Measurements from ENCODE around the gene ATG5. TPM values are rescaled to one million over a fixed set of nuclear protein-coding genes. Genes with fewer than 3 reads are reported as not detected.
"Not testable (repeated sequence)": the region's sequence is repeated elsewhere in the genome, so short reads cannot be mapped to it uniquely, and the experiment has no call there.

The ATG5 gene
- polyA plus RNA-seq, 4 donors = 24.1 to 36.4 (median 33.5) TPM

- Histone ChIP-seq H3K36me3 (ENCODE audit: control insufficient read depth in 3 of 3, insufficient read depth in 2 of 3, low read depth in 1 of 3, low read length in 3 of 3) (peaks cover 0 to 2% (median 1%) of the 10 kb centered on the region in 3 donors), H3K4me3 (ENCODE audit: low read depth in 1 of 3, low read length in 3 of 3) (no peak overlapping the region), H3K4me1 (ENCODE audit: control insufficient read depth in 3 of 3, insufficient read depth in 2 of 3, low read depth in 1 of 3, low read length in 2 of 3) (no peaks in the 10 kb centered on the region), H3K27me3 (ENCODE audit: control insufficient read depth in 3 of 3, insufficient read depth in 3 of 3, low read length in 3 of 3) (no peaks in the 10 kb centered on the region), H3K9me3 (ENCODE audit: control insufficient read depth in 2 of 2, insufficient read depth in 1 of 2, low read depth in 1 of 2, low read length in 1 of 2) (no peaks in the 10 kb centered on the region), H3K27ac (ENCODE audit: low read depth in 1 of 3, low read length in 2 of 3) (no peak overlapping the region)
- DNase-seq (no peak), FAIRE-seq (no peak)
Measured at GRCh38 chr6:106241498-106241897, 84.1 kb downstream of the ATG5 start.

GRCh38 chr6:106237286-106237685, 88.3 kb downstream of the ATG5 start:
- Histone ChIP-seq H3K36me3 (ENCODE audit: control insufficient read depth in 3 of 3, insufficient read depth in 2 of 3, low read depth in 1 of 3, low read length in 3 of 3) (peaks cover 0 to 8% (median 0%) of the 10 kb centered on the region in 3 donors), H3K4me1 (ENCODE audit: control insufficient read depth in 3 of 3, insufficient read depth in 2 of 3, low read depth in 1 of 3, low read length in 2 of 3) (no peaks in the 10 kb centered on the region), H3K27me3 (ENCODE audit: control insufficient read depth in 3 of 3, insufficient read depth in 3 of 3, low read length in 3 of 3) (no peaks in the 10 kb centered on the region), H3K4me3 (ENCODE audit: low read depth in 1 of 3, low read length in 3 of 3) (no peak overlapping the region), H3K9me3 (ENCODE audit: control insufficient read depth in 2 of 2, insufficient read depth in 1 of 2, low read depth in 1 of 2, low read length in 1 of 2) (peaks cover 0 to 13% of the 10 kb centered on the region in 2 donors), H3K27ac (ENCODE audit: low read depth in 1 of 3, low read length in 2 of 3) (no peak overlapping the region)
- DNase-seq (no peak), FAIRE-seq (no peak)
- WGBS, 3 donors = 88 to 92% (median 89%) methylated on average over 1 of the region's 1 CpG

DNA sequence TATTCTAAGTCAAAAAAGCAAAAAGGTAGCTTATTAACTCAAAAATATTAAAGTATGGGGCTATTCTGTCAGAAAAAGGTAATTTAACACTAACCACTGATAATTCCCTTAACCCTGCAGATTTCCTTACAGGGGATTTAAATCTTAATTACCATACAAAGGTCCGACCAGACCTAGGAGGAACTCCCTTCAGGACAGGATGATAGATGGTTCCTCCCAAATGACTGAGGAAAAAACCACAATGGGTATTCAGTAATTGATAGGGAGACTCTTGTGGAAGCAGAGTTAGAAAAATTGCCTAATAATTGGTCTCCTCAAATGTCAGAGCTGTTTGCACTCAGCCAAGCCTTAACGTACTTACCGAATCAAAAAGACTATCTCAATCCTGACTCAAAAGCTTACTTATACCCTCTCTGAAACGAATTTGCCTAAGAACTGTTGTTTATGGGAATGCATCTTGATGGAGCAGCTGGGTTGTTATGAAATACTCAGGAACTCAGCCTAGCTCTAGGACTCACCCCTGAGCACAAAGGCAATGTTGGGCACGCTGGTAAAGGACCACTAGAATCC, 95.6 kb downstream of the ATG5 start:
- peaks cover 0 to 13% of the 10 kb centered on the region in 2 donors for H3K9me3 ChIP-seq (ENCODE audit: control insufficient read depth in 2 of 2, insufficient read depth in 1 of 2, low read depth in 1 of 2, low read length in 1 of 2)
- H3K27me3 ChIP-seq (ENCODE audit: control insufficient read depth in 3 of 3, insufficient read depth in 3 of 3, low read length in 3 of 3); DNase-seq; H3K4me1 ChIP-seq (ENCODE audit: control insufficient read depth in 3 of 3, insufficient read depth in 2 of 3, low read depth in 1 of 3, low read length in 2 of 3); H3K27ac ChIP-seq (ENCODE audit: low read depth in 1 of 3, low read length in 2 of 3); H3K4me3 ChIP-seq (ENCODE audit: low read depth in 1 of 3, low read length in 3 of 3); FAIRE-seq; H3K36me3 ChIP-seq (ENCODE audit: control insufficient read depth in 3 of 3, insufficient read depth in 2 of 3, low read depth in 1 of 3, low read length in 3 of 3): not testable (repeated sequence)
- 88 to 92% (median 92%) methylated on average over 5 of the region's 5 CpGs for WGBS, 3 donors

DNA sequence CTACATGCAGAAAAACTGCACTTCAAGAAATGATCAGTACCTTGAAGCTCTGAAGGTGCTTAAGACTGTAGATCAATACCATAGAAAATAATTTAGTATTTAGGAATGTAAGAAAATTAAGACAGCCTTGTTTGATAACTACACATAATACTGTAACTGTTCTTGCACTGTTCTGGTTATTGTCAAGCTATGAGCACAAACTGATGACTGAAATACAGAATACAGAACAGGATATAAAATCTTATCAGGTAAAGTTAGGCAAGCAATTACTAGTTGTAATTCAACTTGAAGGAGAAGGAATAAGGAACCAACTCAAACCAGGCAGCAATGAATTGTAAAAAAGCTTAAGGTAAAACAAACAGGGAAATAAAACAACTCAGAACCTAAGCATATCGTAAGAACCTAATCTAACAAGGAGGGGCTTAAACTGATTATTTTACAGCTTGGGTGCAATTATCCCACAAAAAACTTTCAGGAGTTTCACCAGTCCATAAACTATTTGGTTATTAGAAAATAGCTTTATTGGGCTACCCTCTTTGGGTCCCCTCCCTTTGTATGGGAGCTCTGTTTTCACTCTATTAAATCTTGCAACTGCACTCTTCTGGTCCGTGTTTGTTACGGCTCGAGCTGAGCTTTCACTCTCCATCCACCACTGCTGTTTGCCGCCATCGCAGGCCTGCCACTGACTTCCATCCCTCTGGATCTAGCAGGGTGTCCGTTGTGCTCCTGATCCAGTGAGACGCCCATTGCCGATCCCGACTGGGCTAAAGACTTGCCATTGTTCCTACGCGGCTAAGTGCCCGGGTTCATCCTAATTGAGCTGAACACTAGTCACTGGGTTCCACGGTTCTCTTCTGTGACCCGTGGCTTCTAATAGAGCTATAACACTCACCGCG, 97.7 kb downstream of the ATG5 start:
- WGBS, 3 donors = 74 to 87% (median 84%) methylated on average over 17 of the region's 17 CpGs

GRCh38 chr6:106226676-106227075, 98.9 kb downstream of the ATG5 start:
- H3K27ac ChIP-seq (ENCODE audit: low read depth in 1 of 3, low read length in 2 of 3) = no peak overlapping the region
- no peak for FAIRE-seq
- no peaks in the 10 kb centered on the region for H3K27me3 ChIP-seq (ENCODE audit: control insufficient read depth in 3 of 3, insufficient read depth in 3 of 3, low read length in 3 of 3)

More for the DNA sequence above, 97.7 kb downstream of the ATG5 start:
- peaks cover 0 to 10% of the 10 kb centered on the region in 2 donors for H3K9me3 ChIP-seq (ENCODE audit: control insufficient read depth in 2 of 2, insufficient read depth in 1 of 2, low read depth in 1 of 2, low read length in 1 of 2)
- no peaks in the 10 kb centered on the region for H3K27me3 ChIP-seq (ENCODE audit: control insufficient read depth in 3 of 3, insufficient read depth in 3 of 3, low read length in 3 of 3)
- peak; percentile 21 to 35 for DNase-seq
- no peak overlapping the region for H3K4me3 ChIP-seq (ENCODE audit: low read depth in 1 of 3, low read length in 3 of 3)
- no peak for FAIRE-seq
- no peak overlapping the region for H3K27ac ChIP-seq (ENCODE audit: low read depth in 1 of 3, low read length in 2 of 3)
- peaks cover 0 to 4% (median 0%) of the 10 kb centered on the region in 3 donors for H3K4me1 ChIP-seq (ENCODE audit: control insufficient read depth in 3 of 3, insufficient read depth in 2 of 3, low read depth in 1 of 3, low read length in 2 of 3)
- H3K36me3 ChIP-seq (ENCODE audit: control insufficient read depth in 3 of 3, insufficient read depth in 2 of 3, low read depth in 1 of 3, low read length in 3 of 3) = peaks cover 0 to 8% (median 0%) of the 10 kb centered on the region in 3 donors

GRCh38 chr6:106225581-106225980, 100.0 kb downstream of the ATG5 start:
- DNase-seq (no peak), FAIRE-seq (no peak)
- H3K4me3 ChIP-seq (ENCODE audit: low read depth in 1 of 3, low read length in 3 of 3) = no peak overlapping the region
- peaks cover 0 to 10% of the 10 kb centered on the region in 2 donors for H3K9me3 ChIP-seq (ENCODE audit: control insufficient read depth in 2 of 2, insufficient read depth in 1 of 2, low read depth in 1 of 2, low read length in 1 of 2)
- H3K36me3 ChIP-seq (ENCODE audit: control insufficient read depth in 3 of 3, insufficient read depth in 2 of 3, low read depth in 1 of 3, low read length in 3 of 3) = peaks cover 0 to 6% (median 0%) of the 10 kb centered on the region in 3 donors
- H3K27me3 ChIP-seq (ENCODE audit: control insufficient read depth in 3 of 3, insufficient read depth in 3 of 3, low read length in 3 of 3) = no peaks in the 10 kb centered on the region
- no peak overlapping the region for H3K27ac ChIP-seq (ENCODE audit: low read depth in 1 of 3, low read length in 2 of 3)
- H3K4me1 ChIP-seq (ENCODE audit: control insufficient read depth in 3 of 3, insufficient read depth in 2 of 3, low read depth in 1 of 3, low read length in 2 of 3) = peaks cover 0 to 4% (median 0%) of the 10 kb centered on the region in 3 donors

More at GRCh38 chr6:106226676-106227075, 98.9 kb downstream of the ATG5 start:
- Histone ChIP-seq H3K9me3 (ENCODE audit: control insufficient read depth in 2 of 2, insufficient read depth in 1 of 2, low read depth in 1 of 2, low read length in 1 of 2) (peaks cover 0 to 10% of the 10 kb centered on the region in 2 donors), H3K4me1 (ENCODE audit: control insufficient read depth in 3 of 3, insufficient read depth in 2 of 3, low read depth in 1 of 3, low read length in 2 of 3) (peaks cover 0 to 4% (median 0%) of the 10 kb centered on the region in 3 donors), H3K36me3 (ENCODE audit: control insufficient read depth in 3 of 3, insufficient read depth in 2 of 3, low read depth in 1 of 3, low read length in 3 of 3) (peaks cover 0 to 8% (median 0%) of the 10 kb centered on the region in 3 donors), H3K4me3 (ENCODE audit: low read depth in 1 of 3, low read length in 3 of 3) (no peak overlapping the region)
- 85 to 100% (median 92%) methylated on average over 2 of the region's 2 CpGs for WGBS, 3 donors
- DNase-seq = no peak

- peaks cover 0 to 3% (median 0%) of the 10 kb centered on the region in 3 donors for H3K36me3 ChIP-seq (ENCODE audit: control insufficient read depth in 3 of 3, insufficient read depth in 2 of 3, low read depth in 1 of 3, low read length in 3 of 3)
- FAIRE-seq (no peak), DNase-seq (peak; percentile 72 to 82)
- peaks cover 0 to 4% (median 0%) of the 10 kb centered on the region in 3 donors for H3K4me1 ChIP-seq (ENCODE audit: control insufficient read depth in 3 of 3, insufficient read depth in 2 of 3, low read depth in 1 of 3, low read length in 2 of 3)
- no peaks in the 10 kb centered on the region for H3K27me3 ChIP-seq (ENCODE audit: control insufficient read depth in 3 of 3, insufficient read depth in 3 of 3, low read length in 3 of 3)
- H3K9me3 ChIP-seq (ENCODE audit: control insufficient read depth in 2 of 2, insufficient read depth in 1 of 2, low read depth in 1 of 2, low read length in 1 of 2) = peaks cover 0 to 6% of the 10 kb centered on the region in 2 donors
- no peak overlapping the region for H3K27ac ChIP-seq (ENCODE audit: low read depth in 1 of 3, low read length in 2 of 3)
- H3K4me3 ChIP-seq (ENCODE audit: low read depth in 1 of 3, low read length in 3 of 3) = no peak overlapping the region
- 7 to 28% (median 9%) methylated on average over 2 of the region's 2 CpGs for WGBS, 3 donors
Measured at GRCh38 chr6:106223300-106223930, 102.1 kb downstream of the ATG5 start.

- no peaks in the 10 kb centered on the region for H3K27me3 ChIP-seq (ENCODE audit: control insufficient read depth in 3 of 3, insufficient read depth in 3 of 3, low read length in 3 of 3)
- DNase-seq (no peak), FAIRE-seq (peak; percentile 53)
- no peak overlapping the region for H3K27ac ChIP-seq (ENCODE audit: low read depth in 1 of 3, low read length in 2 of 3)
- no peaks in the 10 kb centered on the region for H3K9me3 ChIP-seq (ENCODE audit: control insufficient read depth in 2 of 2, insufficient read depth in 1 of 2, low read depth in 1 of 2, low read length in 1 of 2)
- H3K4me3 ChIP-seq (ENCODE audit: low read depth in 1 of 3, low read length in 3 of 3) = no peak overlapping the region
- no peaks in the 10 kb centered on the region for H3K36me3 ChIP-seq (ENCODE audit: control insufficient read depth in 3 of 3, insufficient read depth in 2 of 3, low read depth in 1 of 3, low read length in 3 of 3)
- no peaks in the 10 kb centered on the region for H3K4me1 ChIP-seq (ENCODE audit: control insufficient read depth in 3 of 3, insufficient read depth in 2 of 3, low read depth in 1 of 3, low read length in 2 of 3)
Measured at GRCh38 chr6:106220485-106220884, 105.1 kb downstream of the ATG5 start.
